GM18909 (cell line): Measurements from ENCODE around the gene DNAJC24.
"Not testable (repeated sequence)": the region's sequence is repeated elsewhere in the genome, so short reads cannot be mapped to it uniquely, and the experiment has no call there.

Experiments
- ATAC-seq: cut with Tn5 transposase; IDR thresholded peaks from one replicate; pipeline ENCODE4 v1.9.1; 2021; ENCODE audit warnings: mild to moderate bottlenecking; ENCODE audit not compliant: unreplicated experiment, poor library complexity

DNAJC24 gene

DNA sequence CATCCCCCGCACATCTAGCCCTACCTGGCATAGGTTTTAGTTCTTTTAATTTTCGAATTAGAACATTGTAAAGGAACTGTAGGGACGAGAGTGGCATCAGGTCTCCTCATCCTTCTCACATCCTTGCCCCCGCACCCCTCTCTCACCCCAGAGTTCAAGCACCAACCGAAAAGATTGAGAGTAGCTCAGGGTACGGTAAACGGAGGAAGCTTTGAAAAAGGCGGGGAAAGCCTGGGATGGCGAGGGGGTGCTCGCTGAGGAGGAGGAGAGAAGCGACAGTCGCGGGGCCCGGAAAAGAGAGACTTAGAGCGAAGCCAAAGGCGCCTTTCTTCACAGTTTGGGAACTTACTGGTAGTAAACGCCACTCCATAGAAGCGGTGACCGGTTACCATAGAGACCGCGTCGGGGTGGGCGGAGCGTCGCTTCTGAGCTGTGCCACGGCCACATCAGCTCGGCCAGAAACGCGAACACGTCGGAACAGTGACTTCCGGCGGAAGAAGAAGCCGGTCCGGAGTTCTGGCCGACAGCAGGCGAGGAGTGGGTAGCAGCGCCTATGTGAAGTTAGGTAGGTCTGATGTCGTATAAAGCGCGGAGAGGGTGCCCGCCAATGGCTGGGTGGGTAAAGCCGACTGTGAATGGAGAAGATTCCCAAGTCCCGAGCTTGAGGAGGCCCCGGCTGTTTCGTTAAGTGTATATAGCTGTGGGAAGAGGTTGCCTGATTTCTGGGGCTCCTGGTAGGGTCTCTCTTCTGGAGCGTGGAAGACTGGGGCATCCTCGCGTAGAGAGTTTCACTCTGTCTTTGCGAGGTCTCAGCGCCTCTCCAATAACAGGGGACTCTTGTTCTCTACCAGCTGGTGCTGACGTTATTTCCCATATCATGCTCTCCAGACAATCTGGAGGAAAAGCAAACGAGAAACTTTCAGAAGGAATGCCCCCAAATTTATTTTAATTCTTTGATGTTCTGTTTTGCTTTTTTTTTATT lies at the start of gene DNAJC24, which contains the start of gene DCDC1:
TSS of gene DNAJC24 (plus strand) at position 513 of the 982 bp plus-strand sequence. CDS start 889 bp downstream, outside the sequence.
TSS of gene DCDC1 (minus strand) at position 392 of the 982 bp plus-strand sequence. CDS start 41,459 bp downstream, outside the sequence.
- ATAC-seq: peak; percentile 99

GRCh38 chr11:31321494-31321893 lies 48.2 kb upstream of the DNAJC24 start:
- not testable (repeated sequence) for ATAC-seq

GRCh38 chr11:31323145-31323544 lies 46.5 kb upstream of the DNAJC24 start:
- no peak for ATAC-seq

GRCh38 chr11:31325160-31325559 lies 44.5 kb upstream of the DNAJC24 start:
- ATAC-seq: no peak

DNA sequence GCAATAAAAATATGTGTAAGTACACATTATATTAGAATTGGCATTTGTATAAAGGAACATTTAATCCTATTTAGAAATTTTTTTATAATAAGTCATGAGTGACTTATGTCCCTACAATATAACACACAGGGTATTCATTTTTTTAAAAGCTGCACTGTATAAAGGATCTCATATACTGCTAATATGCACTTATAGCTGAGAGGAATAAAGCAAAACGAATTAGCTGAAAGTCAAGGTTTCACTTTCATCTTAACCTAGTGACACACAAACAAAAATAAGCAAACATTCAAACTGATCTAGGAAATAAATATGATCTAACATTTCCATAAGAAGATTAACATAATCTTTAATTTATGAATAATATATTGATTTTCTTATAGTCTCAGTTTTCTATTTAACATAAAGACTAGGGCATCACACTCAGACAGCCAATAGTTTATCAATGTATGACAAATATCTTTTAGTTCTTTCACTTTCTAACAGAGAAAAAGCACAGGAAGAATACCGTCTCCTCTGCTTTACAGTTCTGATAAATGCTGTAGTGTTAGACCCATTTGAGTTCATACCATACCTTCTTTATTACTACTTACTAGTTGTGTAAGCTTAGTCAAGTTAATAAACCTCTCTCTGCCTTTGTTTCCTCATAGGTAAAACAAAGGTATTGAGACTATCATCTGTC lies 43.1 kb upstream of the DNAJC24 start:
- peak; percentile 85 for ATAC-seq

DNA sequence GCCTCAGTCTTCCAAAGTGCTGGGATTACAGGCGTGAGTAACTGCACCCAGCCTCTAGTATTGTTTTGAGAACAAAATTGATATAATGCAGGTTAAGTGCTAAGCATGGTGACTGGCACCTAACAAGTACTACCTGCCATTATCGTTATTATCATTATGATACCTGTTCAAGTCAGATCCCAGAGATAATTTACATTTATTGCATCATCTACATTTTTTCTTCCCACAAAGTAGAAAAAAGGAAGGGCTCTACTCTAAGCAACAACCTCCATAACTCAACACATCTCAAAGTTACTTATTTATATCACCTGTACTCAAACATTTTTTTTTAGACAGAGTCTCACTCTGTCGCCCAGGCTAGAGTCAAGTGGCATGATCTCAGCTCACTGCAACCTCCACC lies 42.2 kb upstream of the DNAJC24 start:
- no peak for ATAC-seq

DNA sequence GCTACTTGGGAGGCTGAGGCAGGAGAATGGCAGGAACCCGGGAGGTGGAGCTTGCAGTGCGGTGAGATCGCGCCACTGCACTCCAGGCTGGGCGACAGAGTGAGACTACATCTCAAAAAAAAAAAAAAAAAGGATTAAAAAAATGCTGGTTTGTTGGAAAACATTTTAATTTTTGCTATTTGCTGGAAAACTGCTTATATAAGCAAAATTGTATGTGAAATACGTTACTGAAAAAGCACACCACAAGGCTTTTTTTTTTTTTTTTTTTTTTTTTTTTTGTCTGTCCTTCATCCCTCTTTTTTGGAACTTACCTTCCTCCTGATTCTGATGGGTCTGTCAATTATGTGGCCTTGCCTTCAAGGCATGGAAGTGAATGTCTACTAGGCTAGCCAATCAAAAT lies 41.0 kb upstream of the DNAJC24 start:
- no peak for ATAC-seq

DNA sequence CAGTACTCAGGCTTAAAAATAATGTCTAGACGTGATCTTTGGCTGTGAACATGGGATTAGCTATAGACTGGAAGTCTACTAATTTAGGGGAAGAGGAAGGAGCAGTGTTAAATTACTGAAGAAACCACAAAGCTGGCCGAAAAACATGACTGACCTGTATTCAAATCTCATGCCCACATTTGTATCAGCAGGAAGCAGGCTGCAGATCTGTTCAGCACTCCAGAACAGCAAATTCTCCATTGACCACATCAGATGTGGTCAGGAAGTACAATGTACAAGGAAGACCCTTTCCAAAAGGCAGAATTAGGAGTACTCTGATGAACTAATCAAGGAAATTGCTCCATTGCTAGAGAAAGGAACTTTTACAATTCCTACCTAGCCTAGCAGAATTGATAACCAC lies 31.9 kb upstream of the DNAJC24 start:
- no peak for ATAC-seq

- ATAC-seq: no peak
Measured at GRCh38 chr11:31340903-31341572, 28.6 kb upstream of the DNAJC24 start.

DNA sequence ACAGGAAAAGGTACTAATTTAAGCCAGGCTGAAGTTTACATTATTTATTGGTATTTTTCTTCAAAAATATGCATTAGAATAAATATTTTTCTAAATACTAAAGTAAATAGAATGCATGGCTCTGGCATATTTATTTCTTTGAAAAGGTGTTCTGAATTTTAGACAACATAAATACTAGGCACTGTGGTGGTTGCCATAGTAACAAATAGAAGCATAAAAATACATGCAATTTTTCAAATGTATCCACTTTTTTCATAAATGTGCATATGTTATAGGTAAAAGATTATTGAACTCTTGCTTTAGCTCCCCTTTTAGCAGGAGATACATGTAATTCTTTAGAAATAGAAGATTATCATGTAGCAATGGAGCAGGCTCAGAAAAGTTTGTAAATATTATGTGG lies 18.5 kb upstream of the DNAJC24 start:
- no peak for ATAC-seq

GRCh38 chr11:31355131-31355530 lies 14.5 kb upstream of the DNAJC24 start:
- no peak for ATAC-seq

DNA sequence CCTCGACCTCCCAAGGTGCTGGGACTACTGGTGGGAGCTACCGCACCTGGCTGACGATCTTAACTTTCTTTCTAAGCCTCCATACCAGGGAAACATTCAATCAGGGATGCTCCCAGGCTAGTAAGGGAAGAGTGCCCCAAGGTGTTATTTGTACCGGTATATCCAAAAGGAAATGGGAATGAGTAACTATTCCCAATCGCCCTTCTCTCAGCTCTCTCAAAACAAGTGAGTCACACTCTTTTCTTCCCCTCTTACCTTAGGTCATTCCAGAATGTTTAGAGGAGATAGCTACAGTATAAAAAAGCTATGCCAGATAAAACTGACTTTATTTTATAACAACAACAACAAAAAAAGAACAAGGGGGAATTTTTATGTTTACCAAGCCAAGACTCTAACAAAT lies 13.8 kb upstream of the DNAJC24 start:
- no peak for ATAC-seq

GRCh38 chr11:31361743-31362142 lies 7.9 kb upstream of the DNAJC24 start:
- ATAC-seq: no peak

- ATAC-seq: no peak
Measured at GRCh38 chr11:31366795-31367194, 2.9 kb upstream of the DNAJC24 start.

- no peak for ATAC-seq
Measured at GRCh38 chr11:31375879-31376278, 6.2 kb downstream of the DNAJC24 start.

DNA sequence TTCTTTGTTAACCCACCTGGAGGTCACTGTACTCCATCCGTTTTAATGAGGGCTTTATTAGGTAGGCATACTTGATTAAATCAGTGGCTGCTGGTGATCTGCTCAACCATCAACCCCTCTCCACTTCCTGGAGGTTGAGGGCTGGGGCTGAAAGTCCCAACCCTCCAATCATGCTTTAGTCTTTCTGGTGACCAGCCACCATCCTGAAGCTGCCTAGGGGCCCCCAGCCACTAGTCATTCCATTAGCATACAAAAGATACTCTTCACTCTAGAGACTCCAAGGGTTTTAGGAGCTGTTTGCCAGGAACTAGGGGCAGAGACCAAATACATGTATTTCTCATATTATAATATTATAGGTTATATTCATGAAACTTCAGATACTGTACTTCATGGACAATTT lies 13.5 kb downstream of the DNAJC24 start:
- ATAC-seq: no peak

DNA sequence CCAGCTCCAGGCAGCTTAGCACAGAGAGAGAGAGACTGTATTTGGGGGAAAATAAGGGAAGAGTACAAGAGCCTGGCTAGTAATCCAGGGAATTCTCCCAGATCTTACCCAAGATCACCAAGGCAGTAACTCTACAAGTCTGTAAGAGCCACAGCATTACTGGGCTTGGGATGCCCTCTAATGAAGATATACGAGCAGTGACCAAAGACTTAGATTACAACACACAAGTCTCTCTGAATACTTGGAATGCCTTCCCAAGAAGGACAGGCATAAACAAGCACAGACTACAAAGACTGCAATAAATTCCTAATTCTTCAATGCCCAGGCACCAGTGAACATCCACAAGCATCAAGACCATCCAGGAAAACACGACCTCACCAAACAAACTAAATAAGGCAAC lies 17.7 kb downstream of the DNAJC24 start:
- ATAC-seq: no peak

- no peak for ATAC-seq
Measured at GRCh38 chr11:31397239-31397834, 27.7 kb downstream of the DNAJC24 start.

- no peak for ATAC-seq
Measured at GRCh38 chr11:31404614-31405013, 35.0 kb downstream of the DNAJC24 start.

- ATAC-seq: no peak
Measured at GRCh38 chr11:31408201-31408600, 38.5 kb downstream of the DNAJC24 start.
